Fibroblast of villous mesenchyme (primary cell): Measurements from ENCODE around the gene MYADM. TPM values are rescaled to one million over a fixed set of nuclear protein-coding genes. Genes with fewer than 3 reads are reported as not detected.
A peak's percentile ranks its signal among the peaks of the same experiment; 100 is the strongest.

Experiments
- DNase-seq: peaks from one replicate; pipeline ENCODE4 v3.0.0-alpha.2; 2010; ENCODE audit warnings: low read depth
- H3K4me3 ChIP-seq: 2 replicates; pipeline ENCODE4 v1.5.1; 2011; ENCODE audit warnings: low read depth, mild to moderate bottlenecking, low read length
- total RNA-seq: library from RNA; depleted of rRNA; stranded (reverse); fragments of >200 nt; gene quantifications from 2 replicates; pipeline ENCODE4 v1.2.3, GENCODE V29; 2012
- TF ChIP-seq, protein P1 (sequence below): IDR thresholded peaks from 2 replicates; pipeline ENCODE4 v1.5.1; 2012; ENCODE audit warnings: low read depth, mild to moderate bottlenecking, low read length; ENCODE audit not compliant: insufficient read depth

Gene MYADM
- total RNA-seq, 1 donor: 31.1 TPM

DNA sequence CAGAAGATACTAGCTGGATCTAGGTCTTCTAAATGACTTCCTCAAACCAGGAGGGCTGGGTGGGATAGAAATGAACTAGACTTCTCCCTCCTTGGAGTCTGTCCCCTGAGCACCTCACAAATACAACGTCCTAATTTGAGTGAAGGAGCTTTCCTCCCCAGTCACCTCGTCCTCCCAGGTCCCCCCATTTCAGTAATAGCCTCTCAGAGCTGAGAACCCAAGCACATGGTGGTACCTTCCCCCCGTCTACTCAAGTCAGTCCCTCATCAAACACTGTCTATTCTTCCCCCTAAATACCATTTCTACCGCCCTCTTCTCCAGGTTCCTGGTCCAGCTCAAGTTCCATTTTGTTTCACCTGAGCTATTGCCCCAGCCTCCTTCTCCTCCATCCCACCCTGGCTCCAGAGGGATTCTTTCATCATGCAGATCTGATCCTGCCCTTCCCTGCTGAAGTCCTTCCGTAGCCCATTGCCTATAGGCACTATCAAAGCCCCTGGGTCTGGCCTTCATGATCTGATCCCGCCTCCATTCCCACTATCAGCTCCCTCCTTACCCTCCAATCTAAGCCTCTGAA is 9.1 kb downstream of the MYADM start:
- DNase-seq: no peak
- no peak overlapping the region for H3K4me3 ChIP-seq
- TF ChIP-seq, protein P1, sequence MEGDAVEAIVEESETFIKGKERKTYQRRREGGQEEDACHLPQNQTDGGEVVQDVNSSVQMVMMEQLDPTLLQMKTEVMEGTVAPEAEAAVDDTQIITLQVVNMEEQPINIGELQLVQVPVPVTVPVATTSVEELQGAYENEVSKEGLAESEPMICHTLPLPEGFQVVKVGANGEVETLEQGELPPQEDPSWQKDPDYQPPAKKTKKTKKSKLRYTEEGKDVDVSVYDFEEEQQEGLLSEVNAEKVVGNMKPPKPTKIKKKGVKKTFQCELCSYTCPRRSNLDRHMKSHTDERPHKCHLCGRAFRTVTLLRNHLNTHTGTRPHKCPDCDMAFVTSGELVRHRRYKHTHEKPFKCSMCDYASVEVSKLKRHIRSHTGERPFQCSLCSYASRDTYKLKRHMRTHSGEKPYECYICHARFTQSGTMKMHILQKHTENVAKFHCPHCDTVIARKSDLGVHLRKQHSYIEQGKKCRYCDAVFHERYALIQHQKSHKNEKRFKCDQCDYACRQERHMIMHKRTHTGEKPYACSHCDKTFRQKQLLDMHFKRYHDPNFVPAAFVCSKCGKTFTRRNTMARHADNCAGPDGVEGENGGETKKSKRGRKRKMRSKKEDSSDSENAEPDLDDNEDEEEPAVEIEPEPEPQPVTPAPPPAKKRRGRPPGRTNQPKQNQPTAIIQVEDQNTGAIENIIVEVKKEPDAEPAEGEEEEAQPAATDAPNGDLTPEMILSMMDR: no peak

DNA sequence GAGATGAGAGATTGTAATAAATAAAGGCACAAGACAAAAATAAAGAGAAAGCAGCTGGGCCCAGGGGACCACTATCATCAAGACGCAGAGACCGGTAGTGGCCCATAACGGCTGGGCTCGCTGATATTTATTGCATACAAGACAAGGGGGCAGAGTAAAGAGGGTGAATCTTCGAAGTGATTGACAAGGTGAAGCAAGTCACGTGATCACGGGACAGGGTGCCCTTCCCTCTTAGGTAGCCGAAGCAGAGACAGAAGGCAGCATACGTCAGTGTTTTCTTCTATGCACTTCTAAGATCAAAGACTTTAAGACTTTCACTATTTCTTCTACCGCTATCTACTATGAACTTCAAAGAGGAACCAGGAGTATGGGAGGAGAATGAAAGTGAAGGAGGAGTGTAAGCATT is 9.7 kb downstream of the MYADM start:
- no peak overlapping the region for H3K4me3 ChIP-seq
- TF ChIP-seq, protein P1: no peak
- DNase-seq: peak; percentile 64

DNA sequence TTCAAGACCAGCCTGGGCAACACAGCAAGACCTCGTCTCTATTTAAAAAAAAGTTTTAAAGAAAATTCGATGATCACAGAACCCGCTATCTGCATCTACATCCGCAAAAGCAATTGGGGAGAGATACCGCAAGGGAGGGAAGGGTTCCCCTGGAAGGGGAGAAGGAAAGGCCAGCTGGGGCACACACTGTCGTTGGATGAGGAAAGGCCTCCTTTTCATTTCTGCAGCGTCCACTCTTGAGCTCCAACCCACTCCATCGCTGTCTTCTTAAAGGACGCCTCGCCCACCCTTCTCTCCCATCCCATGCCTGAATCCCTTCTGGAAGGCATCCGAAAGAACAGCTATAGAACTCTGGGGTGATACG is 11.1 kb downstream of the MYADM start:
- H3K4me3 ChIP-seq: peak overlapping the region; percentile 59
- DNase-seq: no peak
- TF ChIP-seq, protein P1: no peak

DNA sequence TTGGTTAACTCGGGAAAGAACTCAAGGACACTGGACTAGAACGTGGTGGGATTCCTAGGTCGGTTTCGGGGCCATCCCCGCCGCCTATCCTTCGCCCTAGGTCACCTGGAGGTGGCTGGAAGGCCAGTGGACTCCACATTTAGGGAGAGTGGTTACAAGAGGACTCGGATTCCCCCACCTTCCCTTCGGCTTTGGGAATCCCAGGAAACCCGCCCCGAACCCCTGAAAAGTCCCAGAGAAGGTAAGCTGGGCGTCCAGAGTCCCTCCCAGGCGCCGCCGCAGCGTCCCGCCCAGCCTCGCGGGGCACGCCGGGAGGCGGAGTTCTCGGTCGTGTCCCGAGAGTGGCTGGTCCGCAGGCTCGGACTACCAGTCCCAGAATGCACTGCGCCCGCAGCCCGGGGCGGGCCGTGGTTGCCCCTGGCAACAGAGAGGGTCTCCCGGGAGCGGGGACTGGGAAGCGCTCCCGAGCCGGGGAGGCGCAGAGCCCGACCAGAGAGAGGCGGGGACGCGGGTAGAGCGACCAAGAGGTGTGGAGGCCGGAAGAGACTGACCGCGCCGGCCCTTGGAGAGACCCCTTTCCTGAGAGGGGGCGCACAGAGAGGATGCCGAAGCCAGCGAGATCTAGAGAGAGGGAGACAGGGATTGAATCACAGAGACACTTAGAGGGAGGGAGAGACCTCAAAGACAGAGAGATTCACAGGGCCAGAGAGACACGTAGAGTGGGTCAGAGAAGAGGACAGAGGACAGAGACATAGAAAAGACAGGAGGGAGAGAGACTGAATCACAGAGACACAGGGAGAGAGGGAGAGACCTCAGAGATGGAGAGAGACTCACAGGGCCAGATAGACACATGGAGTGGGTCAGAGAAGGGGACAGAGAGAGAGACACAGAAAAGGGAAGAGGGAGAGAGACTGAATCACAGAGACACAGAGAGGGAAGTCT is 11.7 kb downstream of the MYADM start:
- TF ChIP-seq, protein P1: no peak
- peak overlapping the region; percentile 59 for H3K4me3 ChIP-seq
- DNase-seq: peak; percentile 87

DNA sequence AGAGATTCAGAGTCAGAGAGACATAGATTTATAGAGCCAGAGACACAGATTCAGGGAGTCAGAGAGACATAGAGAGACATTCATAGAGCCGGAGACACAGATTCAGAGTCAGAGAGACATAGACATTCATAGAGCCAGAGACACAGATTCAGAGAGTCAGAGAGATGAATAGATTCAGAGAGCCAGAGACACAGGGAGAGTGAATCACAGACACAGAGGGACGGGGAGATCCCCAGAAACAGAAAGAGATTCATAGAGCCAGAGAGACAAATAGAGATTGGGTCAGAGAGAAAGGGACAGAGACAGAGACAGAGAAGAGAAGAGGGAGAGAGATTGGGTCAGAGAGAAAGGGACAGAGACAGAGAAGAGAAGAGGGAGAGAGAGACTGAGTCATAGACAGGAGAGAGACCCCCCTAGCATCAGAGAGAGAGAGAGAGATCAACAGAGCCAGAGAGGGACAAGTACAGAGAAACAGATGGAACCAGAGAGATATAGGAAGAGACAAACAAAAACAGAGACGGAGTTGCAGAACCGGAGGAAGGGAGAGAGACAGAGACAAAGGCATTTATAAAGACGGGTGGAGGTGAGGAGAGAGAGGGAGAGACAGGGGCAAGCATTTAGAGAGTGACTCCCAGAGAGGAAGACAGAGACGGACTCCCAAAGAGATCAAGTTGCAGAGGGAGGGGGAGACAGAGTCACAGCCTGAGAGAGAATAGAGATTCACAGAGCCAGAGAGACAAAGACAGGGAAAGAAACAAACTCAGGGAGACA is 13.2 kb downstream of the MYADM start:
- TF ChIP-seq, protein P1: no peak
- H3K4me3 ChIP-seq: no peak overlapping the region
- DNase-seq: no peak

DNA sequence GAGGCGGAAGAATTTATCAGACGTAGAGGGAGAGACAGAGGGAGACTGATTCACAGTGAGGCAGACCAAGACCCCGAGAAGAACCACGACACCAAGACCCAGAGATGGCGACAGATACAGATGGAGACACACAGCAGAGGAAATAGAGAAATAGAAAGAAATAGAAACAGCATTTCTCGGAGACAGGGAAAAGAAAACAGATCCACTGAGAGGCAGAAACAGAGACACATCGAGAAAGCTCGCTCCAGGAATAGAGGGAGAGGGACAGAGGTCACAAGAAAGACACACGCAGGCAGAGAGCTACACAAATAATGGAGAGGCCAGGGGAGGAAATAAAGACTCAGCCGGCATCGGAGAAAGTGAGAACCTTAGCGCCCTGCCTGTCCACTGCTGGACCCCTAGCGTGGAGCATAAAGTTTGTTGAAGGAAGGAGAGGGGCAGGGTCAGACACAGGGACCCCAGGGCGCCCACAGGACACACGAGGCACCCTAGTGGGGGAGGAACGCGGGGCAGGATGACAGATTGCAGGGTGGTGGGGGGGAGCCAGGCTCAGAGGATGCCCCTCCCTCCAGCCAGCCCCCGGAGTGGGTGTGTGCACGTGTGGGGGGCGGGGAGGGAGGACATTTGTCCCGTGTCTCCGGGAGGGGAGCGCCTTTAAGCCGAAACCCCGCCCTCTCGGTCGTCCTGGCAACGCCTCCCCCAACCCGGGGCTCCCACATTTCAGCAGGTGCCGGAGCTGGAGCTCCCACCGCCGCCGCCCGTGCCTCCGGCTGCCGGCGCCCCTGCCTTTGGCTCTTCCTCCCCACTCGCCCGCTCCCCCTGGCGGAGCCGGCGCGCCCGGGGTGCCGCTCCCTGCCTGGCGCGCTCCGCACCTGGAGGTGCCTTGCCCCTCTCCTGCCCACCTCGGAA is 14.1 kb downstream of the MYADM start, which contains the start of gene PRKCG:
PRKCG (plus strand) TSS at position 716 of the 909 bp plus-strand sequence. CDS start 298 bp downstream, outside the sequence.
- DNase-seq: no peak
- H3K4me3 ChIP-seq: peak within 1 kb of the TSS; percentile 50
- TF ChIP-seq, protein P1: peak; percentile 56
